Stimulated activated CD4-positive, alpha-beta T cell treated with anti-CD3 and anti-CD28 coated beads, Interleukin-1b, Interleukin-23, amount 100 ng/mL, for 4 hours (primary cell): ENCODE results near the gene PYDC2.
"Not testable (repeated sequence)": the region's sequence is repeated elsewhere in the genome, so short reads cannot be mapped to it uniquely, and the experiment has no call there.

Experiments
- DNase-seq, 2 donors: peaks; one replicate each; pipeline ENCODE4 v3.0.0-alpha.2; 2020; ENCODE audit warnings: low read depth in 2 of 2

The PYDC2 gene

DNA sequence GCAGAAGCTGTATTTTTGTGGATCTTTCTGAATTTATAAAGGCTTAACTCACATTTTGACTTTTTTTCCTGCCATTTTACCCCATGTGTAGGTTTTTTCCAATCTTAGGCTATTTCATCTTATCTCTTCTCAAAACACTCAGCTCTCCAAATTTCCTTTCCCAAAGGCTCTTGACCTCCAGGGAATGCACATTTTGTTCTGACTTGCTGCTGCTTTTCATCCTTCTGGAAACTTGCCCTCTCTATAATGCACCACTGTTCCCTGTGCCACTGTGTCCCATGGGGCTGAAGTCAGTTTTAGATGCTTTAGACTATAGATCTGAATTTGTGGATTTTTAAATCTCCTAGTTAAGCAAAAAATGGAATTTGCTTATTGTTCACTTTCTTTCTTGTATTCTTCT, 9.1 kb downstream of the PYDC2 start:
- no peak for DNase-seq

DNA sequence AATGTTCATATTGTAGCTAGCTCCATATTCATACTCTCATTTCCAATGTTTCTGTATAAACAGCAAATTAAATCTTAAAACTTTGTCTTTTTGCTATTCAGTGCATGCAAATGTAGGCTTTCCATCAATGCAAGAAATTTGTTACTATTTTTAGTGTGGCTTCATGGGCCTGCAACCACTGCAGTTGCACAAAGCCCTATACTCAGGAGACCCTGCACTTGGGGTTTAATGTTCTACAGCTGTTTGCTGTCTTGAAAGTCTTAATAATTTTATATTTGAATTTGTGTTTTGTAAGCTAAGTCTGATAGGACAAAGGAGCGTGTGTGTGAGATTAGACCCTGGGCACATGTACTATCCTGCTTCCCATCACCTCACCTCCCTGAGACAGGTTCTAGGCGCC, 9.6 kb downstream of the PYDC2 start:
- no peak for DNase-seq

DNA sequence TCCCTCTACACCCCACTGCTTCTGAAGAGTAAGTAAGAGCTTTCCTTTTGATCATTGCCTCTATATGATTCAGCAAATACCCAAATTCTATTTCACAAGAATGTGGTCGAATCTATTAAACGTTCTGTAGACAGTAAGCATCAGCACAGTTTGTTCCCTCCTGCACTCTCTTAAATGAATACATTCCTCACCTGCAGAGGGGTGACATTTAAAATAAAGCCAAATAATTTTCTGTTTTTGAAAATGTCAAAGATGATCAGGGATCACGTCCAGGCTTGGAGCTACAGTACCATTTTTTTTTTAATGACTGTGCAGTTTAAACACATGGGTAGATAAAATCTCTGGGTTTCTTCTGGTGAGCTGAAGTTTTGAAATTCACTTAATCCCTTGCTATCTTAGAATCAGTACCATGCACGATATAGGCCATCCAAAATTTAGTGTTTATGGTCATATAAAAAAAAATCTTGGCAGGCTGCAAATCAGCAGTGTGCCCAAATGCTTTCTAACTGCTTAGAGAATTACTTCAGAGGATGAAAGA, 12.8 kb downstream of the PYDC2 start:
- no peak for DNase-seq

- no peak for DNase-seq
Observed at GRCh38 chr3:191476066-191476772, 15.3 kb downstream of the PYDC2 start.

GRCh38 chr3:191483994-191484393, 23.0 kb downstream of the PYDC2 start:
- DNase-seq: not testable (repeated sequence)

- no peak for DNase-seq
Observed at GRCh38 chr3:191484461-191484860, 23.5 kb downstream of the PYDC2 start.

DNA sequence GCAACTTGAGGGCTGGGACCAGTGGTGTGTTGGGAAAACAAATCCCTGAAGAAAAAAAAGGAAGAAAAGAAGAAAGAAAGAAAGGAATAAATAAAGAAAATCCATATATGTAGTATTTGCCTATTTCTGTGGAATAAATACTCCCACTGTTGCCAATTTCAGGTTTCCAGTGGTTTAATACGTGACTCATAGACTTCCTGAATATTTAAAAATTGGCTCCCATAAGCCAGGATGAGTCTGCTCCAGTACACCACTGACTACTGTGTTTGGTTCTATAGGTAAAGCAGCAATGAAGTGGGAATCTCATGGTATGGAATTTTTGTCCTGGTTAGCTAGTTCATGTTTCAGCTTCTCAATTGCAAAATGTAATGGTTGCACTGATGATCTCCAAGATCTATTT, 31.6 kb downstream of the PYDC2 start:
- no peak for DNase-seq

GRCh38 chr3:191493336-191493735, 32.4 kb downstream of the PYDC2 start:
- no peak for DNase-seq

DNA sequence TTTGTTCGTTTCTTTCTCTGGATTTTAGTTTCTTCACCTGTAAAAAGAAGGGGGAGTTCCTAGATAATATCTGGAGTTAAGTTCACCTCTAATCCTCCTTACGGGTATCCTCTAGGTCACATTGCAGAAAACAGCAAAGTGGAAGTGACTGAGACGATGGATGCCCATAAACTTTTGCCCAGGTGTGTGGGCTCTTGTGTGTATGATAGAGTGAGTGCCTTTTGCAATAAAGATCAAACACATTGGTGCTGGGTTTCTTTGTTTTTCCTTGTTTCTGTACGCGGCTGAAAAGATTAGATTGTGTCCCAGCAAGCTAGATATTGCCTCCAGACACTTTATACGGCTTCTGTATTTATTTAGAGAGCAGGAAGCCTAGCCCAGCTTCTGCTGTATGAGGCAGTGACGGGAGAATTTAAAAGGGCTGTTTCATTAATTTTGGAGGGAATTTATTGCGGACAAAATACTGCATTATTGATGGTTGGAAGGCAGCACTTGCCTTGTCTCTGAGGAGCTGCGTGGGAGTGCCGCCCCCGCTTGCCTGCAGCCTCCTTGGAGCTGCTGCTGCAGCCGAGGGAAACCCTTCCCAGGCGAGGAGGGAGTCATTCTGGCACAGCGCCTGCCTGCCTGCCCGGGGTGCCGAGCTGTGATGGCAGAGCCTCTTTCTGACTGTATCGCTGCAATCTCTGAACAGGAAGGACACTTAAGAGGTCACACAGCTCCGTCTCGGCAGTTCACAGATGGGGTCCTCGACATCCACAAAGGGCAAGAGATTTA, 38.5 kb downstream of the PYDC2 start:
- DNase-seq: no peak

DNA sequence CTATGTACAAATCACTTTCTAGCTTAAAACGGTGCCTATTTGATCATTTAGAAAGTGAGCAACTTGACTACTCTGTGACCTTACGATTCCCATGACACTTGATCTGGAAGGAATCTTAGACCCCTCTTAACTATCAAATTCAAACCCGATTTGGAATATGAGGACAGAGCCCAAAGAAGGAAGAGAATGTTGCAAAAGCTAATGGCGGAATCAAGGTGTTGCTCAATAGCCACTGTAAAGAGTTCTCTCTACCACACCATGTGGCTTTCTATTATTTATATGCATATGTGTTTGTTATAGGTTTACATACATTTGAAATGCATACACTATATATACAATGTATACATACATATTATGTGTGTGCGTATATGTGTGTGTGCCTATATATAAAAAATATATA, 39.9 kb downstream of the PYDC2 start:
- DNase-seq: no peak

DNA sequence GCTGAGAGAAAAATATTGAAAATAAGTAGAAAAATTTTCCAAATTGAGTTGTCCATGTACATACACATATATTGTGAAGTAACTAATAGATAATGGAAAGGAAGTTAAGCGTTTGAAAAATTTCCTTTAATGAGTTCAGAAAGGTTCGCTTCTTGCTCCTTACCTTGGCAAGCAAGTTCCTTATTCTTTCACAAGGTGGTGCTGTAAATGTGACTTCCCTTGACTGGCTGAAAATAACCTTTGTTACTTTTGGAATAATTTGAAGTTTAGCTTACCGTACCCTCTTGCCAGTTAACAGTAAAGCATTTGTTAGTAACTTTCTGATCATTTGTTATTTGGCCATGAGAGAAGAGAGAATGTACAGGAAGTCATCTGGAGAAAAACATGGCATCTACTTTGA, 41.6 kb downstream of the PYDC2 start:
- DNase-seq: no peak

DNA sequence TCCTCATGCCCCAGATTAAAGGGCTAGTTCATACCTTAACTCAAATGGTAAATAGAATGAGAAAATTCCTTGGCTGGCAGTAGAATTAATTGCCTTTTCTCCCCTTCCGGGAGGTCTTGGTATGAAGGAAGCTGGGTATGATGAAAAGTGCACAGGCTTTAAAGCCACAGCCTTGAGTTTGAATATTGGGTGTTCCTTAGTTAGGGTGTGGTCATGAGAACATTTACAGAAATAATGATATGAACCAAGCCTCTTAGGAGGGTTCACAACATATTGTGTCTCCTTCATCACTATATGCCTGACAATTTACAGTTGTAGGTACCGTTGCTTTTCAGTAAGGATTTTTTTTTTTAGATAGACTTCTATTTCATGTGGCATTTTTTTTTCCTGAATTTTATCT, 48.1 kb downstream of the PYDC2 start:
- no peak for DNase-seq
